Uterus (tissue), 4 donors: ENCODE measurements around the gene SGK1. TPM values are rescaled to one million over a fixed set of nuclear protein-coding genes. Genes with fewer than 3 reads are reported as not detected.

Experiments
- DNase-seq, 2 donors: peaks; one replicate each; pipeline ENCODE4 v3.0.0-alpha.2; 2019 to 2020
- H3K27ac ChIP-seq, 2 donors: fragments of 200-600 bp; sonication (generic); 1 replicate in 1 of 2; 2 replicates in 1 of 2; pipeline ENCODE4 v1.5.1; 2016 to 2018
- H3K27me3 ChIP-seq, 2 donors: fragments of 200-600 bp; sonication (generic); one replicate each; pipeline ENCODE4 v1.5.1; 2018 to 2019; ENCODE audit warnings: control low read depth in 1 of 2
- H3K36me3 ChIP-seq, 2 donors: fragments of 200-600 bp; sonication (generic); one replicate each; pipeline ENCODE4 v1.5.1; 2019; ENCODE audit warnings: control low read depth in 1 of 2
- H3K4me1 ChIP-seq, 2 donors: fragments of 200-600 bp; sonication (generic); one replicate each; pipeline ENCODE4 v1.5.1; 2018 to 2019; ENCODE audit warnings: control low read depth in 1 of 2
- H3K4me3 ChIP-seq, 2 donors: fragments of 200-600 bp; sonication (generic); 1 replicate in 1 of 2; 2 replicates in 1 of 2; pipeline ENCODE4 v1.5.1; 2018 to 2019; ENCODE audit warnings: mild to moderate bottlenecking in 1 of 2
- H3K9me3 ChIP-seq, 2 donors: fragments of 200-600 bp; sonication (generic); one replicate each; pipeline ENCODE4 v1.5.1; 2019; ENCODE audit warnings: control low read depth in 1 of 2
- CTCF ChIP-seq, 4 experiments: fragments of 200-600 bp in 2 of 4; fragments of 450-650 bp in 2 of 4; sonication (generic) in 2 of 4; IDR thresholded peaks; one replicate each; pipeline ENCODE4 v1.5.1; 2016 to 2019; ENCODE audit warnings: antibody characterized with exemption in 4 of 4, mild to moderate bottlenecking in 2 of 4, moderate library complexity in 1 of 4
- POLR2A ChIP-seq, 2 donors: fragments of 450-650 bp; IDR thresholded peaks; one replicate each; pipeline ENCODE4 v1.6.1; 2016; ENCODE audit warnings: antibody characterized with exemption in 2 of 2, mild to moderate bottlenecking in 1 of 2, moderate library complexity in 1 of 2
- intact Hi-C: fragments of 100-400 bp; cut with DNase I; formaldehyde crosslinking; loops from one replicate; pipeline ENCODE4 v1.15.1; 2023; ENCODE audit warnings: low total_unique reads
- total RNA-seq, 4 donors: library from RNA; depleted of rRNA in 3 of 4; stranded (reverse); fragments of >200 nt in 3 of 4; gene quantifications; one replicate each; pipeline versions ENCODE4 v1.1.0 to v1.2.4, GENCODE V29; 2014 to 2023
- donor health status: DM: yes; HTN: yes; CAD: no.

Gene SGK1
- total RNA-seq, 4 donors from 2014 or later, result 47.1 to 75.0 (median 59.8) TPM

DNA sequence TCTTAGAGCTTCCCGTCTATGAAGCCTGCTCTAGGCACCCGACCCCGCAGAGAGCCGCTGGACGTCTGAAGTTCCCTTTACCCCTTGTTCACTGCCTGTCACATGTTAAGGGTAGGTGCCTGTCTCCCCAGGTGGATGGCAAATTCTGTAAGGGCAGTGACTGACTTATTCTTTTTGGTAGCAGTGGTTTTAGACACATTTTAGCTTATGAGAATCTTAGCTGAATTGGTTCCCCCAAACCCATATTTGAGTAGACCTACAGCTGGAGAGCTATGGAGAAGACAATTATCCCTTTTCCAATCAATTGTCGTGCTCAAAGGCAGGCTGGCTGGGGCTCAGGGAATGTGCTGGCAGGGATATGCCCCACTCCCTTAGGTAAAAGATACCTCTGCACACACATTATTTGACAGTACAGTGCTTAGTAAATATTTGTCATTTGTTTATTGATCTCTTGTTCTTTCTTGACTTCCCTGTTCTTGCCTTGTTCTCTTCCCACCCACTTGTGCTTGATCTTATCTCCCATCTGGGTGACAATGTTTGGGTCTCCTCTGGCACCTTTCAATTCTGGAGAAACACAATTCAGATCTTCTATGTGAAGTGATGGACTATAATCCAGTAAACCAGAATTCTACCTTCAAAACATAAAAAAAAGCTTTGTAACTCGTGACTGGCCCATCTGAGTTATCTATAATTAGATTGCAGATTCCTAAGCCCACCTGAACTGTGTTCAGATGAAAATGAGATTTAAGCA is 151.2 kb downstream of the SGK1 start:
- TF ChIP-seq CTCF (IDR thresholded peaks at IDR 0.05), result no peak
- no peak for TF ChIP-seq POLR2A (IDR thresholded peaks at IDR 0.05)
- intact Hi-C loops, result no loop called here
- Histone ChIP-seq H3K36me3 (no peaks in the 10 kb centered on the region), H3K9me3 (no peaks in the 10 kb centered on the region), H3K27me3 (no peaks in the 10 kb centered on the region), H3K4me3 (no peak overlapping the region), H3K27ac (no peak overlapping the region), H3K4me1 (no peaks in the 10 kb centered on the region)
- DNase-seq, result no peak

DNA sequence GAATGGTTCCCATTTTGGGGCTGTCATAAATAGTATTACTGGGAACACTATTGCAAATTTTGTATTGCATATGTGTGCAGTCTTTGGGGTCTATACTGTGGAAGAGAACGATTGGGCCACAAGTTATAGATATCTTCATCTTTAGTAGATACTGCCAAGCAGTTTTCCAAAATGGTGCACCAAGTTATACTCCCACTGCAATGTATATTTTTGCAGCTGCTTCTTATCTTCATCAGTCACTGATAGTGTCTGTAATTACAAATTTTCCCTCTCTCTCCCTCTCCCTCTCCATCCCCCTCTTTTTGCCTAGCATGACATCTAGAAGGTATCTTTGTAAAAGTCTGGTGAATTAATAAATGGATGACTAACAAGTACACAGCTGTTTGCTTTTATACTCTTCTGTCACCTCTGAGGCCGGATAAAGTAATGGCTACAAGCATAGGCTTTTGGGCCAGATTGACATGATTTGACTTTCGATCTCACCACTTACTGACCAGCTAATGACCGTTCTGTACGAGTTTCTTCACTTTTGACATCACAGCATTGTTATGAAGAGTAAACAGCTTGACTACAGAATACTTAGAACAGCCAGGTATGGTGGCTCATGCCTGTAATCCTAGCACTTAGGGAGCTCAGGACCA is 152.2 kb downstream of the SGK1 start:
- Histone ChIP-seq H3K27me3 (no peaks in the 10 kb centered on the region), H3K4me3 (no peak overlapping the region), H3K27ac (no peak overlapping the region), H3K36me3 (no peaks in the 10 kb centered on the region), H3K9me3 (no peaks in the 10 kb centered on the region), H3K4me1 (no peaks in the 10 kb centered on the region)
- TF ChIP-seq POLR2A (IDR thresholded peaks at IDR 0.05) (no peak), CTCF (IDR thresholded peaks at IDR 0.05) (no peak)
- intact Hi-C loops, result no loop called here
- DNase-seq, result no peak

DNA sequence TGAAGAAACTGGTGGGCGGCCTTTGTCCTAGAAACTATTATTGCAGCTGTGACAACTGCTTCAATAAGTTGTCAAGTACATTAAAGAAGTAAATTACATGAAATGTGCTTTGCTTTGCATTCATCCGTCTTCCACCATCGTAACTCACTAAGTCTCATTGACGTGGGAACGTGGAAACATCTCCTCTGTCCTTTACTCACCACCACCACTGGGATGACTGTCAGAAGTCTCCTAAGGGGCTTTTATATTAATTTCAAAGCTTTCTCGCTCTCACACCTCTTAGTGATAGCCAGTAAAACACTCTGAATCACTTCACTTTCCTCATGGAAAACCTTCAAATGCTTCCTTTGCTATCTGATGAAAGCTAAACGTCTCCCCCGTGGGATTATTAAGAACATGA is 153.6 kb downstream of the SGK1 start:
- intact Hi-C loops, result no loop called here

DNA sequence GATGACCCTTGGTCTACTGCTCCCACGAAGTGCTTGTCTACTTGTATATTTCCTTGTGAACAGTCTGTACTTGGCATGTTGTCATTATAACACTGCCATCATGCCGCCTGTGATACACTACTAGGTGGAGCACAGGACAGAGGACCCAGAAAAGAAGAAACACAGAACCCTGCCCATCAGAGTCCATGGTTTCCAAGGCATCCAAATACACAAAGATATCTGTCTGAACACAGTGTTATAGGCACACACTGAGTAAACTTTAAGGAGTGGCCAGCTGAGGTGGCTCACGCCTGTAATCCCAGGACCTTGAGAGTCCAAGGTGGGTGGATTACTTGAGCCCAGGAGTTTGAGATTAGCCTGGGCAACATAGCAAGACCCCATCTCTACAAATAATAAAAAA is 155.0 kb downstream of the SGK1 start:
- no peak for DNase-seq
- Histone ChIP-seq H3K27ac (no peak overlapping the region), H3K36me3 (no peaks in the 10 kb centered on the region), H3K4me1 (no peaks in the 10 kb centered on the region), H3K4me3 (no peak overlapping the region), H3K27me3 (no peaks in the 10 kb centered on the region), H3K9me3 (no peaks in the 10 kb centered on the region)
- TF ChIP-seq CTCF (IDR thresholded peaks at IDR 0.05), result no peak
- no peak for TF ChIP-seq POLR2A (IDR thresholded peaks at IDR 0.05)
- intact Hi-C loops, result no loop called here

More for the DNA sequence above, 153.6 kb downstream of the SGK1 start:
- no peak for DNase-seq
- H3K4me1 ChIP-seq, result no peaks in the 10 kb centered on the region
- TF ChIP-seq POLR2A (IDR thresholded peaks at IDR 0.05) (no peak), CTCF (IDR thresholded peaks at IDR 0.05) (no peak)
- no peaks in the 10 kb centered on the region for H3K36me3 ChIP-seq
- H3K27me3 ChIP-seq, result no peaks in the 10 kb centered on the region
- no peak overlapping the region for H3K27ac ChIP-seq
- H3K4me3 ChIP-seq, result no peak overlapping the region
- H3K9me3 ChIP-seq, result no peaks in the 10 kb centered on the region

GRCh38 chr6:134161041-134161440 is 156.9 kb downstream of the SGK1 start:
- TF ChIP-seq POLR2A (IDR thresholded peaks at IDR 0.05) (no peak), CTCF (IDR thresholded peaks at IDR 0.05) (no peak)
- Histone ChIP-seq H3K4me1 (no peaks in the 10 kb centered on the region), H3K4me3 (no peak overlapping the region), H3K27ac (no peak overlapping the region), H3K9me3 (no peaks in the 10 kb centered on the region), H3K36me3 (no peaks in the 10 kb centered on the region), H3K27me3 (no peaks in the 10 kb centered on the region)
- intact Hi-C loops, result no loop called here
- DNase-seq, result no peak
